Neutrophil (primary cell): ENCODE data around the gene RANBP3L.

Experiments used
- H3K27ac ChIP-seq: fragments of 200-600 bp; sonication (generic); 2 replicates; pipeline ENCODE4 v1.5.1; 2016; ENCODE audit warnings: mild to moderate bottlenecking, moderate library complexity
- H3K27me3 ChIP-seq: fragments of 200-600 bp; sonication (generic); 2 replicates; pipeline ENCODE4 v1.6.0; 2016; ENCODE audit warnings: mild to moderate bottlenecking
- H3K36me3 ChIP-seq: fragments of 200-600 bp; sonication (generic); 2 replicates; pipeline ENCODE4 v1.5.1; 2017
- H3K4me1 ChIP-seq, 2 experiments: fragments of 200-600 bp in 1 of 2; sonication (generic) in 1 of 2; 1 replicate in 1 of 2; 2 replicates in 1 of 2; pipeline versions ENCODE4 v1.5.1 to v1.6.1; 2013 to 2016; ENCODE audit warnings: low read depth in 1 of 2, low read length in 1 of 2, mild to moderate bottlenecking in 1 of 2, moderate library complexity in 1 of 2; ENCODE audit not compliant: control insufficient read depth in 1 of 2, insufficient read depth in 1 of 2
- H3K4me3 ChIP-seq, 2 experiments: fragments of 200-600 bp in 1 of 2; sonication (generic) in 1 of 2; 1 replicate in 1 of 2; 2 replicates in 1 of 2; pipeline ENCODE4 v1.5.1; 2013 to 2016; ENCODE audit warnings: low read depth in 1 of 2, low read length in 1 of 2, mild to moderate bottlenecking in 1 of 2, moderate library complexity in 1 of 2
- H3K9me3 ChIP-seq: fragments of 200-600 bp; sonication (generic); 2 replicates; pipeline ENCODE4 v1.5.1; 2016
- CTCF ChIP-seq: fragments of 200-600 bp; sonication (generic); IDR thresholded peaks from 2 replicates; pipeline ENCODE4 v1.5.1; 2016; ENCODE audit warnings: antibody characterized with exemption

Gene RANBP3L

GRCh38 chr5:36239370-36240293 lies 62.1 kb downstream of the RANBP3L start:
- Histone ChIP-seq H3K27ac (peak overlapping the region; percentile 6), H3K9me3 (no peaks in the 10 kb centered on the region), H3K36me3 (no peaks in the 10 kb centered on the region), H3K4me1 (peaks cover 16 to 19% of the 10 kb centered on the region in 2 experiments), H3K27me3 (no peaks in the 10 kb centered on the region), H3K4me3 (no peak overlapping the region)
- TF ChIP-seq CTCF: no peak

- no peak for TF ChIP-seq CTCF
- H3K9me3 ChIP-seq: no peaks in the 10 kb centered on the region
- no peaks in the 10 kb centered on the region for H3K27me3 ChIP-seq
- no peak overlapping the region for H3K27ac ChIP-seq
- no peak overlapping the region for H3K4me3 ChIP-seq
- H3K4me1 ChIP-seq: peaks cover 16 to 19% of the 10 kb centered on the region in 2 experiments
- no peaks in the 10 kb centered on the region for H3K36me3 ChIP-seq
These were observed 63.0 kb downstream of the RANBP3L start for GRCh38 chr5:36238502-36239295.

DNA sequence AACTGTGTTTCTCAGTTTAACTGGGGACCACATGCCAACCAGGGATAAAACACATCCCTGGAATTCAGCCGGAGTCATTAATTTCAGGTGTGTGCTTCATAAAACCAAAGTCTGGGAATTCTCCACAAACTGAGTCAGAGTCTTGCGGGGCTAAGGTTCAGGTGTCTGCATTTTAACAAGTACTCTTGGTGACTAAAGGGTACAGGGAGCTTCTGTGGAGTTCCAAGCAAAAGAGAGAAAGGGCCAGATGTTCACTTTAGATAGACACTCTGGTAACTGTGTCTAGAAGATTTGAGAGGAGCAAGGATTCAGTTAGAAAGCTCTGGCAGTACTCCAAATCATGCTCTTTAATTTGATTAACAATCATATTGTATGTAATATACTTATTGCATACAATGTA lies 64.0 kb downstream of the RANBP3L start:
- Histone ChIP-seq H3K27me3 (no peaks in the 10 kb centered on the region), H3K36me3 (no peaks in the 10 kb centered on the region), H3K27ac (no peak overlapping the region), H3K4me3 (no peak overlapping the region), H3K9me3 (no peaks in the 10 kb centered on the region), H3K4me1 (peaks cover 14 to 19% of the 10 kb centered on the region in 2 experiments)
- TF ChIP-seq CTCF: no peak

DNA sequence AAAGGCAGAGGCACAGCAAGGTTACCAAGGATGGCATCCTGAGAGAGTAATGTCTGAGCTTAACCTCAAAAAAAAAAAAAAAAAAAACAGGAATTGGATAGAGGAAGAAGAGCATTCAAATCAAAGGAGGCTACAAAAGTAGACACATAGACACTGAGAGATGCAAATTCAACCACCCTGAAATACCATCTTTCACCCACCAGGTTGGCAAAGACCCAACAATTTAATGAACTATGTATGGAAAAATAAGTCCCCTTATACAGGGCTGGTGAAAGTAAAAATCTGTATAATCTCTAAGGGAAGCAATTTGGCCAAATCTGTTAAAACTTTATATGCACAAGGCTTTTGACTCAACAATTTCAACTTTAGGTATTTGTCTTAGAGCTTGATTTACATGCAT lies 64.9 kb downstream of the RANBP3L start:
- no peaks in the 10 kb centered on the region for H3K9me3 ChIP-seq
- TF ChIP-seq CTCF: no peak
- no peak overlapping the region for H3K27ac ChIP-seq
- H3K36me3 ChIP-seq: no peaks in the 10 kb centered on the region
- H3K27me3 ChIP-seq: no peaks in the 10 kb centered on the region
- H3K4me3 ChIP-seq: no peak overlapping the region
- peaks cover 9 to 12% of the 10 kb centered on the region in 2 experiments for H3K4me1 ChIP-seq

GRCh38 chr5:36232533-36232932 lies 69.2 kb downstream of the RANBP3L start:
- H3K27ac ChIP-seq: no peak overlapping the region
- no peaks in the 10 kb centered on the region for H3K9me3 ChIP-seq

More at GRCh38 chr5:36232533-36232932, 69.2 kb downstream of the RANBP3L start:
- no peak overlapping the region for H3K4me3 ChIP-seq
- no peaks in the 10 kb centered on the region for H3K36me3 ChIP-seq
- no peaks in the 10 kb centered on the region for H3K27me3 ChIP-seq
- no peak for TF ChIP-seq CTCF
- H3K4me1 ChIP-seq: no peaks in the 10 kb centered on the region
